WTC11 (cell line): Measurements from ENCODE around the gene TENT5A. TPM values are rescaled to one million over a fixed set of nuclear protein-coding genes. Genes with fewer than 3 reads are reported as not detected.

ENCODE experiments used
- ATAC-seq: fragments of 200-7000 bp; cut with Tn5 transposase; 2 replicates; pipeline ENCODE4 v1.10.0; 2021; ENCODE audit warnings: mild to moderate bottlenecking, moderate library complexity
- CTCF ChIA-PET: fragments of 300-600 bp; sonication (Branson Sonifier 250); formaldehyde crosslinking; loops from one replicate; lab custom pipeline; 2021; ENCODE audit warnings: antibody characterized with exemption; lab: Charles Lee
- POLR2A ChIA-PET: fragments of 350-600 bp; sonication (Branson Sonifier 250); formaldehyde crosslinking; loops from one replicate; lab custom pipeline; 2021; ENCODE audit warnings: antibody characterized with exemption; lab: Charles Lee
- DNase-seq: peaks from one replicate; pipeline ENCODE4 v3.0.0; 2021; ENCODE audit warnings: low spot score
- H3K27ac Mint-ChIP-seq: 2 replicates; pipeline ENCODE4 v1.8.0; 2021; ENCODE audit warnings: mixed read lengths
- H3K27me3 Mint-ChIP-seq: 2 replicates; pipeline ENCODE4 v1.8.0; 2021; ENCODE audit warnings: low read depth, mild to moderate bottlenecking, moderate library complexity, mixed read lengths
- H3K36me3 Mint-ChIP-seq: 2 replicates; pipeline ENCODE4 v1.8.0; 2021; ENCODE audit warnings: mixed read lengths
- H3K4me1 Mint-ChIP-seq: 2 replicates; pipeline ENCODE4 v1.8.0; 2022; ENCODE audit warnings: mixed read lengths
- H3K4me3 Mint-ChIP-seq: 2 replicates; pipeline ENCODE4 v1.8.0; 2021; ENCODE audit warnings: mild to moderate bottlenecking, moderate library complexity, mixed read lengths
- H3K9me3 Mint-ChIP-seq: 2 replicates; pipeline ENCODE4 v1.8.0; 2021; ENCODE audit warnings: mixed read lengths
- HMGA2 ChIP-seq: fragments of 250-450 bp; sonication (Bioruptor Pico); IDR thresholded peaks from 2 replicates; pipeline ENCODE4 v1.4.0; 2021; ENCODE audit warnings: mild to moderate bottlenecking, moderate library complexity
- NFE2L1 ChIP-seq: sonication (generic); formaldehyde crosslinking; IDR thresholded peaks from 2 replicates; pipeline ENCODE4 v1.8.1; 2023; ENCODE audit warnings: missing genetic modification reagents
- USF1 ChIP-seq: sonication (generic); formaldehyde crosslinking; IDR thresholded peaks from 2 replicates; pipeline ENCODE4 v1.8.0; 2022; ENCODE audit warnings: mild to moderate bottlenecking, missing genetic modification reagents
- ZMAT4 ChIP-seq: fragments of 250-450 bp; sonication (Bioruptor Pico); IDR thresholded peaks from 2 replicates; pipeline ENCODE4 v1.9.0; 2021; ENCODE audit warnings: mild to moderate bottlenecking
- ZNF263 ChIP-seq: sonication (generic); formaldehyde crosslinking; IDR thresholded peaks from 2 replicates; pipeline ENCODE4 v1.8.1; 2022; ENCODE audit warnings: low read depth, mild to moderate bottlenecking, moderate library complexity, missing genetic modification reagents
- ZNF281 ChIP-seq: sonication (generic); formaldehyde crosslinking; IDR thresholded peaks from 2 replicates; pipeline ENCODE4 v1.8.0; 2023; ENCODE audit warnings: mild to moderate bottlenecking, missing genetic modification reagents
- ZNF396 ChIP-seq: fragments of 250-450 bp; sonication (Bioruptor Pico); IDR thresholded peaks from 2 replicates; pipeline ENCODE4 v1.8.0; 2021; ENCODE audit warnings: mild to moderate bottlenecking, moderate library complexity, borderline replicate concordance
- total RNA-seq: library from RNA; stranded (reverse); gene quantifications from 3 replicates; pipeline ENCODE4 v1.2.3, GENCODE V29; 2021
- TF ChIP-seq, protein P1 (sequence below): fragments of 250-450 bp; sonication (Bioruptor Pico); IDR thresholded peaks from 2 replicates; pipeline ENCODE4 v1.9.0; 2021; ENCODE audit warnings: moderate library complexity, mild to moderate bottlenecking, inconsistent platforms, borderline replicate concordance
- TF ChIP-seq, protein P2 (sequence below): sonication (generic); formaldehyde crosslinking; IDR thresholded peaks from 2 replicates; pipeline ENCODE4 v1.8.1; 2023; ENCODE audit warnings: mild to moderate bottlenecking, missing genetic modification reagents, moderate library complexity
- TF ChIP-seq, protein P3 (sequence below): sonication (generic); formaldehyde crosslinking; IDR thresholded peaks from 2 replicates; pipeline ENCODE4 v1.8.0; 2022; ENCODE audit warnings: mild to moderate bottlenecking, missing genetic modification reagents

Gene TENT5A
- total RNA-seq, 1 experiment from 2014 or later = 3.2 TPM

- ChIA-PET POLR2A (no interaction called here), CTCF (no interaction called here)
- Mint-ChIP-seq H3K27ac (no peak overlapping the region), H3K27me3 (no peaks in the 10 kb centered on the region), H3K4me3 (no peak overlapping the region), H3K4me1 (peaks cover 8% of the 10 kb centered on the region), H3K9me3 (peaks cover 10% of the 10 kb centered on the region), H3K36me3 (peaks cover 3% of the 10 kb centered on the region; the same call in 1 of the 2 replicates)
- TF ChIP-seq, protein P1, sequence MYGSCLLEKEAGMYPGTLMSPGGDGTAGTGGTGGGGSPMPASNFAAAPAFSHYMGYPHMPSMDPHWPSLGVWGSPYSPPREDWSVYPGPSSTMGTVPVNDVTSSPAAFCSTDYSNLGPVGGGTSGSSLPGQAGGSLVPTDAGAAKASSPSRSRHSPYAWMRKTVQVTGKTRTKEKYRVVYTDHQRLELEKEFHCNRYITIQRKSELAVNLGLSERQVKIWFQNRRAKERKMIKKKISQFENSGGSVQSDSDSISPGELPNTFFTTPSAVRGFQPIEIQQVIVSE (CRISPR knock-in tag) = no peak
- no peak for TF ChIP-seq NFE2L1 (CRISPR knock-in tag)
- no peak for TF ChIP-seq ZNF281 (CRISPR knock-in tag)
- TF ChIP-seq, protein P2, sequence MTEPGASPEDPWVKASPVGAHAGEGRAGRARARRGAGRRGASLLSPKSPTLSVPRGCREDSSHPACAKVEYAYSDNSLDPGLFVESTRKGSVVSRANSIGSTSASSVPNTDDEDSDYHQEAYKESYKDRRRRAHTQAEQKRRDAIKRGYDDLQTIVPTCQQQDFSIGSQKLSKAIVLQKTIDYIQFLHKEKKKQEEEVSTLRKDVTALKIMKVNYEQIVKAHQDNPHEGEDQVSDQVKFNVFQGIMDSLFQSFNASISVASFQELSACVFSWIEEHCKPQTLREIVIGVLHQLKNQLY (CRISPR knock-in tag) = no peak
- DNase-seq (no peak), ATAC-seq (no peak)
These were observed 16.1 kb downstream of the TENT5A start for GRCh38 chr6:81736428-81736827.

GRCh38 chr6:81735756-81736380 is 16.6 kb downstream of the TENT5A start:
- no peak overlapping the region for H3K27ac Mint-ChIP-seq
- H3K9me3 Mint-ChIP-seq = peaks cover 10% of the 10 kb centered on the region
- CTCF ChIA-PET = interaction anchor here (1.7 kb wide), 1 partner anchor 304 kb away, joined by 4 read pairs; no protein-coding TSS in a partner anchor
- H3K27me3 Mint-ChIP-seq = no peaks in the 10 kb centered on the region
- TF ChIP-seq HMGA2 (CRISPR knock-in tag) = no peak
- no peak for TF ChIP-seq ZNF263 (CRISPR knock-in tag)
- no peak for TF ChIP-seq USF1 (CRISPR knock-in tag)
- TF ChIP-seq ZMAT4 = no peak
- TF ChIP-seq, protein P3, sequence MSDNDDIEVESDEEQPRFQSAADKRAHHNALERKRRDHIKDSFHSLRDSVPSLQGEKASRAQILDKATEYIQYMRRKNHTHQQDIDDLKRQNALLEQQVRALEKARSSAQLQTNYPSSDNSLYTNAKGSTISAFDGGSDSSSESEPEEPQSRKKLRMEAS (CRISPR knock-in tag) = no peak
- no peak for TF ChIP-seq ZNF281 (CRISPR knock-in tag)
- no peak for TF ChIP-seq ZNF396 (CRISPR knock-in tag)
- TF ChIP-seq, all 79 proteins: peak for 0
- Mint-ChIP-seq H3K36me3 (peaks cover 3% of the 10 kb centered on the region; the same call in 1 of the 2 replicates), H3K4me3 (no peak overlapping the region), H3K4me1 (peaks cover 8% of the 10 kb centered on the region)
- DNase-seq (no peak), ATAC-seq (no peak)
- POLR2A ChIA-PET = no interaction called here
